IMR-90 (cell line): Measurements from ENCODE around the gene FRAS1. TPM values are rescaled to one million over a fixed set of nuclear protein-coding genes. Genes with fewer than 3 reads are reported as not detected.

Experiments used
- ATAC-seq: fragments of 200-7000 bp; cut with Tn5 transposase; 2 replicates; pipeline ENCODE4 v1.9.1; 2020; ENCODE audit warnings: low read depth, mild to moderate bottlenecking, moderate library complexity
- BruUV-seq: library from RNA; stranded (reverse); fragments of 400-500 nt; replicated peaks from 2 replicates; lab custom pipeline; 2021; lab: Mats Ljungman, UMichigan
- CTCF ChIA-PET: fragments of 300-600 bp; formaldehyde crosslinking; extraction: SDS; loops from one replicate; lab custom pipeline; 2021; ENCODE audit warnings: antibody characterized with exemption; lab: Yijun Ruan, JAX
- POLR2A ChIA-PET: fragments of 300-600 bp; sonication (Branson Sonifier 250); formaldehyde crosslinking; loops from one replicate; lab custom pipeline; 2022; ENCODE audit warnings: antibody characterized with exemption; ENCODE audit not compliant: unreplicated experiment; lab: Charles Lee
- DNase-seq: peaks from one replicate; pipeline ENCODE4 v3.0.0; 2013
- H2AFZ ChIP-seq: replicated peaks from 2 replicates; pipeline ENCODE3; 2013; ENCODE audit warnings: low read length, mild to moderate bottlenecking; ENCODE audit not compliant: poor library complexity
- H2AK5ac ChIP-seq: 2 replicates; pipeline ENCODE4 v1.6.1; 2013; ENCODE audit warnings: low read depth, low read length, inconsistent platforms
- H2AK9ac ChIP-seq: replicated peaks from 2 replicates; pipeline ENCODE3; 2013; ENCODE audit warnings: mild to moderate bottlenecking, low read depth, low read length, moderate library complexity; ENCODE audit not compliant: poor library complexity
- H2BK120ac ChIP-seq: 2 replicates; pipeline ENCODE4 v1.6.1; 2013; ENCODE audit warnings: low read depth, low read length, inconsistent platforms
- H2BK15ac ChIP-seq: 3 replicates; pipeline ENCODE4 v1.6.1; 2013; ENCODE audit warnings: low read depth, low read length, inconsistent platforms
- H2BK20ac ChIP-seq: 2 replicates; pipeline ENCODE4 v1.6.1; 2013; ENCODE audit warnings: low read depth, mild to moderate bottlenecking, inconsistent platforms, low read length, moderate library complexity
- H2BK5ac ChIP-seq: 2 replicates; pipeline ENCODE4 v1.6.1; 2013; ENCODE audit warnings: mild to moderate bottlenecking, low read depth, low read length, inconsistent platforms; ENCODE audit not compliant: poor library complexity, severe bottlenecking
- H3K14ac ChIP-seq: replicated peaks from 2 replicates; pipeline ENCODE4 v1.6.1; 2013; ENCODE audit warnings: low read depth, low read length, inconsistent platforms
- H3K18ac ChIP-seq: 2 replicates; pipeline ENCODE4 v1.6.1; 2013; ENCODE audit warnings: low read depth, low read length, control low read depth
- H3K23ac ChIP-seq: 2 replicates; pipeline ENCODE4 v1.6.1; 2013; ENCODE audit warnings: low read depth, low read length, inconsistent platforms
- H3K27ac ChIP-seq: 2 replicates; pipeline ENCODE4 v1.5.1; 2013; ENCODE audit warnings: mild to moderate bottlenecking, control low read depth, low read length; ENCODE audit not compliant: insufficient read depth
- H3K27me3 ChIP-seq: 2 replicates; pipeline ENCODE4 v1.6.1; 2013; ENCODE audit warnings: low read length; ENCODE audit not compliant: control insufficient read depth, insufficient read depth
- H3K36me3 ChIP-seq: 2 replicates; pipeline ENCODE4 v1.6.1; 2013; ENCODE audit warnings: low read length, mixed read lengths; ENCODE audit not compliant: control insufficient read depth, insufficient read depth
- H3K4ac ChIP-seq: 2 replicates; pipeline ENCODE4 v1.6.1; 2013; ENCODE audit warnings: low read depth, low read length, inconsistent platforms
- H3K4me1 ChIP-seq: 2 replicates; pipeline ENCODE4 v1.6.1; 2013; ENCODE audit warnings: low read length, mixed read lengths; ENCODE audit not compliant: control insufficient read depth, insufficient read depth
- H3K4me2 ChIP-seq: 2 replicates; pipeline ENCODE4 v1.6.1; 2013; ENCODE audit warnings: low read depth, mild to moderate bottlenecking, control low read depth, low read length, moderate library complexity
- H3K4me3 ChIP-seq: 2 replicates; pipeline ENCODE4 v1.5.1; 2013; ENCODE audit warnings: low read depth, mild to moderate bottlenecking, control low read depth, low read length, moderate library complexity; ENCODE audit not compliant: insufficient read depth
- H3K56ac ChIP-seq: 2 replicates; pipeline ENCODE4 v1.6.1; 2013; ENCODE audit warnings: low read length, inconsistent platforms; ENCODE audit not compliant: insufficient read depth; ENCODE audit errors: extremely low read depth
- H3K79me1 ChIP-seq, 2 experiments: 2 replicates each; pipeline ENCODE4 v1.6.1; 2013; ENCODE audit warnings: low read length in 2 of 2, inconsistent platforms in 1 of 2, low read depth in 1 of 2
- H3K9ac ChIP-seq: 2 replicates; pipeline ENCODE4 v1.6.1; 2013; ENCODE audit warnings: low read depth, low read length, control low read depth
- H3K9me1 ChIP-seq: 2 replicates; pipeline ENCODE4 v1.6.1; 2013; ENCODE audit warnings: low read length, inconsistent platforms; ENCODE audit not compliant: insufficient read depth
- H3K9me3 ChIP-seq: 2 replicates; pipeline ENCODE4 v1.6.1; 2013; ENCODE audit warnings: low read length; ENCODE audit not compliant: control insufficient read depth, insufficient read depth
- H4K20me1 ChIP-seq: 2 replicates; pipeline ENCODE4 v1.6.1; 2013; ENCODE audit warnings: low read length, inconsistent platforms; ENCODE audit not compliant: insufficient read depth
- H4K5ac ChIP-seq: 2 replicates; pipeline ENCODE4 v1.6.1; 2013; ENCODE audit warnings: mild to moderate bottlenecking, low read depth, low read length, control low read depth
- H4K8ac ChIP-seq, 2 experiments: 2 replicates each; pipeline ENCODE4 v1.6.1; 2013; ENCODE audit warnings: low read depth in 2 of 2, low read length in 2 of 2, control low read depth in 1 of 2, inconsistent platforms in 1 of 2
- H4K91ac ChIP-seq: 2 replicates; pipeline ENCODE4 v1.6.1; 2013; ENCODE audit warnings: low read depth, low read length, inconsistent platforms; ENCODE audit not compliant: insufficient read depth
- BHLHE40 ChIP-seq: fragments of 150-350 bp; IDR thresholded peaks from 2 replicates; pipeline ENCODE4 v1.6.1; 2016; ENCODE audit warnings: mild to moderate bottlenecking, low read depth, low read length
- CEBPB ChIP-seq: IDR thresholded peaks from 2 replicates; pipeline ENCODE4 v1.6.1; 2012; ENCODE audit warnings: low read depth, low read length, improper control_type of control experiment
- CHD1 ChIP-seq: IDR thresholded peaks from 2 replicates; pipeline ENCODE4 v1.6.1; 2012; ENCODE audit warnings: low read depth, low read length, improper control_type of control experiment
- FOS ChIP-seq: fragments of 150-350 bp; IDR thresholded peaks from 2 replicates; pipeline ENCODE4 v1.6.1; 2016; ENCODE audit warnings: low read depth, low read length
- MAFK ChIP-seq: IDR thresholded peaks from 2 replicates; pipeline ENCODE4 v1.6.1; 2012; ENCODE audit warnings: low read depth, low read length, improper control_type of control experiment
- MAZ ChIP-seq: IDR thresholded peaks from 2 replicates; pipeline ENCODE4 v1.6.1; 2012; ENCODE audit warnings: low read depth, mild to moderate bottlenecking, low read length, improper control_type of control experiment, moderate library complexity, borderline replicate concordance
- MXI1 ChIP-seq: IDR thresholded peaks from 2 replicates; pipeline ENCODE4 v1.6.1; 2012; ENCODE audit warnings: low read depth, mild to moderate bottlenecking, low read length, moderate library complexity, borderline replicate concordance
- NFE2L2 ChIP-seq: fragments of 150-350 bp; IDR thresholded peaks from 2 replicates; pipeline ENCODE4 v1.6.1; 2016; ENCODE audit warnings: low read depth, mild to moderate bottlenecking, low read length
- POLR2A ChIP-seq: IDR thresholded peaks from 2 replicates; pipeline ENCODE4 v1.6.1; 2012; ENCODE audit warnings: mild to moderate bottlenecking, low read depth, low read length
- RAD21 ChIP-seq: IDR thresholded peaks from 2 replicates; pipeline ENCODE4 v1.6.1; 2012; ENCODE audit warnings: low read length, improper control_type of control experiment
- RCOR1 ChIP-seq: IDR thresholded peaks from 2 replicates; pipeline ENCODE4 v1.6.1; 2012; ENCODE audit warnings: mild to moderate bottlenecking, low read length, improper control_type of control experiment; ENCODE audit not compliant: insufficient replicate concordance
- RFX5 ChIP-seq: IDR thresholded peaks from 2 replicates; pipeline ENCODE4 v1.8.0; 2012; ENCODE audit warnings: low read depth, mild to moderate bottlenecking, low read length, moderate library complexity
- SMC3 ChIP-seq: fragments of 150-350 bp; IDR thresholded peaks from 2 replicates; pipeline ENCODE4 v1.6.1; 2016; ENCODE audit warnings: low read depth, mild to moderate bottlenecking, antibody characterized with exemption, low read length, moderate library complexity
- WGBS, 2 experiments: methylation state at CpG; one replicate each; pipeline versions ENCODE4 v1.1.5 to v1.1.7; 2013; ENCODE audit warnings: missing lambda C conversion rate in 2 of 2; ENCODE audit not compliant: insufficient read length in 1 of 2; ENCODE audit errors: extremely low coverage in 2 of 2; 5-methylcytosine and 5-hydroxymethylcytosine counted together
- dilution Hi-C: fragments of 300-500 bp; cut with HindIII; formaldehyde crosslinking; loops from one replicate; pipeline ENCODE4 v1.14.3; 2018; ENCODE audit warnings: low sequenced_read_pairs; ENCODE audit not compliant: unreplicated experiment
- in situ Hi-C: fragments of 300-500 bp; cut with MboI; formaldehyde crosslinking; loops from 3 replicates; pipeline ENCODE4 v1.14.3; 2019; ENCODE audit warnings: low sequenced_read_pairs, inconsistent platforms, mixed read lengths
- intact Hi-C: fragments of 100-400 bp; cut with micrococcal nuclease; formaldehyde crosslinking; loops from 2 replicates; pipeline ENCODE4 v1.10.0; 2022
- polyA plus RNA-seq, 3 experiments: library from polyadenylated mRNA; depleted of rRNA; stranded (reverse); fragments of >200 nt; gene quantifications; 2 replicates each; pipeline ENCODE4 v1.2.3, GENCODE V29; 2012; ENCODE audit warnings: low replicate concordance in 1 of 3
- total RNA-seq: library from RNA; depleted of rRNA; stranded (reverse); fragments of >200 nt; gene quantifications from 2 replicates; pipeline ENCODE4 v1.2.3, GENCODE V29; 2012
- TF ChIP-seq, protein P1 (sequence below): conservative IDR thresholded peaks from 2 replicates; pipeline ENCODE4 v1.5.1; 2012; ENCODE audit warnings: mild to moderate bottlenecking, low read depth, low read length, improper control_type of control experiment
- TF ChIP-seq, protein P2 (sequence below): fragments of 150-350 bp; IDR thresholded peaks from 2 replicates; pipeline ENCODE4 v1.6.1; 2017; ENCODE audit warnings: mild to moderate bottlenecking, antibody characterized with exemption, low read length, low read depth
- TF ChIP-seq, protein P3 (sequence below): fragments of 150-350 bp; IDR thresholded peaks from 2 replicates; pipeline ENCODE4 v1.6.1; 2016; ENCODE audit warnings: low read depth, mild to moderate bottlenecking, low read length, moderate library complexity, borderline replicate concordance

Gene FRAS1
- total and polyA plus RNA-seq, 2 of the 4 experiments (the other 2 are of a cell fraction) = under 0.01 to 0.03 TPM

- Histone ChIP-seq H2BK5ac (no peak overlapping the region), H4K8ac (no peak overlapping the region), H4K20me1 (no peaks in the 10 kb centered on the region), H3K9me3 (no peaks in the 10 kb centered on the region), H3K23ac (no peak overlapping the region), H2AFZ (no peak overlapping the region), H2BK15ac (no peak overlapping the region), H3K14ac (no peak overlapping the region), H4K5ac (no peak overlapping the region), H3K9ac (no peak overlapping the region), H2BK20ac (no peak overlapping the region), H3K4ac (no peak overlapping the region), H3K56ac (no peak overlapping the region), H3K36me3 (no peaks in the 10 kb centered on the region), H3K9me1 (no peaks in the 10 kb centered on the region), H2BK120ac (no peak overlapping the region), H3K18ac (no peak overlapping the region), H3K79me1 (no peaks in the 10 kb centered on the region), H2AK5ac (no peak overlapping the region), H3K4me2 (no peak overlapping the region), H4K91ac (no peak overlapping the region), H2AK9ac (no peak overlapping the region), H3K4me1 (no peaks in the 10 kb centered on the region), H3K4me3 (no peak overlapping the region), H3K27ac (no peak overlapping the region), H3K27me3 (no peaks in the 10 kb centered on the region)
- CTCF ChIA-PET = no interaction called here
- dilution Hi-C loops (no loop called here), intact Hi-C loops (no loop called here), in situ Hi-C loops (no loop called here)
- no peak for TF ChIP-seq NFE2L2
- no peak for TF ChIP-seq SMC3
- no peak for TF ChIP-seq CEBPB
- no peak for TF ChIP-seq MAZ
- TF ChIP-seq, protein P1, sequence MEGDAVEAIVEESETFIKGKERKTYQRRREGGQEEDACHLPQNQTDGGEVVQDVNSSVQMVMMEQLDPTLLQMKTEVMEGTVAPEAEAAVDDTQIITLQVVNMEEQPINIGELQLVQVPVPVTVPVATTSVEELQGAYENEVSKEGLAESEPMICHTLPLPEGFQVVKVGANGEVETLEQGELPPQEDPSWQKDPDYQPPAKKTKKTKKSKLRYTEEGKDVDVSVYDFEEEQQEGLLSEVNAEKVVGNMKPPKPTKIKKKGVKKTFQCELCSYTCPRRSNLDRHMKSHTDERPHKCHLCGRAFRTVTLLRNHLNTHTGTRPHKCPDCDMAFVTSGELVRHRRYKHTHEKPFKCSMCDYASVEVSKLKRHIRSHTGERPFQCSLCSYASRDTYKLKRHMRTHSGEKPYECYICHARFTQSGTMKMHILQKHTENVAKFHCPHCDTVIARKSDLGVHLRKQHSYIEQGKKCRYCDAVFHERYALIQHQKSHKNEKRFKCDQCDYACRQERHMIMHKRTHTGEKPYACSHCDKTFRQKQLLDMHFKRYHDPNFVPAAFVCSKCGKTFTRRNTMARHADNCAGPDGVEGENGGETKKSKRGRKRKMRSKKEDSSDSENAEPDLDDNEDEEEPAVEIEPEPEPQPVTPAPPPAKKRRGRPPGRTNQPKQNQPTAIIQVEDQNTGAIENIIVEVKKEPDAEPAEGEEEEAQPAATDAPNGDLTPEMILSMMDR = no peak
- no peak for TF ChIP-seq RFX5
- no peak for TF ChIP-seq FOS
- no peak for TF ChIP-seq RAD21
- TF ChIP-seq, protein P2, sequence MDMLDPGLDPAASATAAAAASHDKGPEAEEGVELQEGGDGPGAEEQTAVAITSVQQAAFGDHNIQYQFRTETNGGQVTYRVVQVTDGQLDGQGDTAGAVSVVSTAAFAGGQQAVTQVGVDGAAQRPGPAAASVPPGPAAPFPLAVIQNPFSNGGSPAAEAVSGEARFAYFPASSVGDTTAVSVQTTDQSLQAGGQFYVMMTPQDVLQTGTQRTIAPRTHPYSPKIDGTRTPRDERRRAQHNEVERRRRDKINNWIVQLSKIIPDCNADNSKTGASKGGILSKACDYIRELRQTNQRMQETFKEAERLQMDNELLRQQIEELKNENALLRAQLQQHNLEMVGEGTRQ = no peak
- no peak for TF ChIP-seq MXI1
- TF ChIP-seq RCOR1 = no peak
- TF ChIP-seq CHD1 = no peak
- TF ChIP-seq, protein P3, sequence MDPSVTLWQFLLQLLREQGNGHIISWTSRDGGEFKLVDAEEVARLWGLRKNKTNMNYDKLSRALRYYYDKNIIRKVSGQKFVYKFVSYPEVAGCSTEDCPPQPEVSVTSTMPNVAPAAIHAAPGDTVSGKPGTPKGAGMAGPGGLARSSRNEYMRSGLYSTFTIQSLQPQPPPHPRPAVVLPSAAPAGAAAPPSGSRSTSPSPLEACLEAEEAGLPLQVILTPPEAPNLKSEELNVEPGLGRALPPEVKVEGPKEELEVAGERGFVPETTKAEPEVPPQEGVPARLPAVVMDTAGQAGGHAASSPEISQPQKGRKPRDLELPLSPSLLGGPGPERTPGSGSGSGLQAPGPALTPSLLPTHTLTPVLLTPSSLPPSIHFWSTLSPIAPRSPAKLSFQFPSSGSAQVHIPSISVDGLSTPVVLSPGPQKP = no peak
- TF ChIP-seq BHLHE40 = no peak
- no peak for TF ChIP-seq POLR2A
- TF ChIP-seq MAFK = no peak
- POLR2A ChIA-PET = no interaction called here
- no TSS peak for BruUV-seq
- ATAC-seq = no peak
- no peak for DNase-seq
- no CpG with 5 or more reads among the region's 1 CpG for WGBS, 2 experiments
Observed at GRCh38 chr4:78068481-78068880, 11.4 kb downstream of the FRAS1 start.
